Measurements from ENCODE around the gene GDAP2.

DNA sequence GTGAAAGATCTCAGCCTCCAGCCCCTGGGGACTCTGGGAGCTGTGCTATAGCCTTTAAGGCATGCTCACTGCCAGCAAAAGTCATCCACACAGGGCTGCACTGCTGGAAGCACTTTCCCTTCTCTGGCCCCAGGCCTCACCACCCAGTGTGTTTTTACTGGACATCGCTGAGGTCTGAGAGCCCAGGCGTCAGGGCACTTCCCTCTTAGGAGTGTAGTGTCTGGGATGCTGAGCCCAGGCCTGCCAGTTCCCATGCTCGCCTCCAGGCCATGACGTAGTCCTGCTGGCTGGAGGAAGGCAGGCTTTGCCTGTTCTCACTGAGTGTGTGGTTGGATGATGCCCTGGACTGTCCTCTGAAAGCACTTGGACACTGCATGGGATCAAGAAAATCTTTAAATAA lies 101.2 kb downstream of the GDAP2 start:
- TF ChIP-seq CTCF (conservative IDR thresholded peaks at IDR 0.05; ENCODE audit: low read depth, low read length) (no peak), EZH2 (IDR thresholded peaks at IDR 0.05; ENCODE audit: borderline replicate concordance, low read depth, low read length, poor library complexity, severe bottlenecking) (no peak)
